Ishikawa (cell line): ENCODE results near the gene CHAF1A.

Experiments used
- CEBPB ChIP-seq: IDR thresholded peaks from 2 replicates; pipeline ENCODE4 v1.6.1; 2012
- CREB1 ChIP-seq: IDR thresholded peaks from 2 replicates; pipeline ENCODE4 v1.6.1; 2012; ENCODE audit warnings: low read depth
- EGR1 ChIP-seq: IDR thresholded peaks from 2 replicates; pipeline ENCODE4 v1.6.1; 2012
- EP300 ChIP-seq: IDR thresholded peaks from 2 replicates; pipeline ENCODE4 v1.6.1; 2012; ENCODE audit warnings: borderline replicate concordance
- FOXM1 ChIP-seq: IDR thresholded peaks from 2 replicates; pipeline ENCODE4 v1.6.1; 2012; ENCODE audit warnings: low read depth, borderline replicate concordance
- MAX ChIP-seq: IDR thresholded peaks from 2 replicates; pipeline ENCODE4 v1.6.1; 2012
- NFIC ChIP-seq: IDR thresholded peaks from 2 replicates; pipeline ENCODE4 v1.6.1; 2012
- RAD21 ChIP-seq: IDR thresholded peaks from 2 replicates; pipeline ENCODE4 v1.6.1; 2012; ENCODE audit warnings: low read depth
- REST ChIP-seq: IDR thresholded peaks from 2 replicates; pipeline ENCODE4 v1.6.1; 2012; ENCODE audit warnings: low read depth, mild to moderate bottlenecking
- TAF1 ChIP-seq: IDR thresholded peaks from 2 replicates; pipeline ENCODE4 v1.6.1; 2012; ENCODE audit warnings: low read depth, mild to moderate bottlenecking
- TCF12 ChIP-seq: IDR thresholded peaks from 2 replicates; pipeline ENCODE4 v1.6.1; 2012; ENCODE audit warnings: low read depth
- TEAD4 ChIP-seq: IDR thresholded peaks from 2 replicates; pipeline ENCODE4 v1.6.1; 2012
- USF1 ChIP-seq: IDR thresholded peaks from 2 replicates; pipeline ENCODE4 v1.6.1; 2012
- YY1 ChIP-seq: IDR thresholded peaks from 2 replicates; pipeline ENCODE4 v1.6.1; 2012; ENCODE audit warnings: low read depth
- ZBTB7A ChIP-seq: IDR thresholded peaks from 2 replicates; pipeline ENCODE4 v1.6.1; 2012; ENCODE audit warnings: low read depth

Gene CHAF1A

GRCh38 chr19:4363571-4364304 lies 38.7 kb upstream of the CHAF1A start:
- TF ChIP-seq MAX (no peak), YY1 (no peak), CREB1 (no peak), REST (no peak), CEBPB (no peak), USF1 (no peak), TAF1 (no peak), EP300 (no peak), NFIC (no peak), EGR1 (no peak), TEAD4 (no peak)

- TF ChIP-seq TCF12 (no peak), ZBTB7A (no peak), CEBPB (no peak), TEAD4 (no peak)
These were observed 37.1 kb upstream of the CHAF1A start for GRCh38 chr19:4365341-4365740.

GRCh38 chr19:4365791-4366665 lies 36.4 kb upstream of the CHAF1A start:
- TF ChIP-seq RAD21 (no peak), TAF1 (no peak), CEBPB (no peak), MAX (no peak), NFIC (no peak), USF1 (no peak), REST (no peak), TCF12 (no peak), TEAD4 (no peak), CREB1 (no peak), EGR1 (no peak), ZBTB7A (no peak), EP300 (no peak), FOXM1 (no peak), YY1 (no peak)

GRCh38 chr19:4366666-4367335 lies 35.6 kb upstream of the CHAF1A start:
- no peak for TF ChIP-seq TEAD4
- no peak for TF ChIP-seq CREB1
- TF ChIP-seq YY1: no peak
- TF ChIP-seq FOXM1: no peak
- no peak for TF ChIP-seq REST
- no peak for TF ChIP-seq RAD21
- TF ChIP-seq TAF1: no peak
- no peak for TF ChIP-seq NFIC
- no peak for TF ChIP-seq TCF12
- TF ChIP-seq USF1: no peak
- no peak for TF ChIP-seq ZBTB7A
- no peak for TF ChIP-seq EGR1
- TF ChIP-seq CEBPB: no peak
- no peak for TF ChIP-seq MAX
- TF ChIP-seq EP300: no peak
